ENCODE measurements around the gene DNMT1. TPM values are rescaled to one million over a fixed set of nuclear protein-coding genes. Genes with fewer than 3 reads are reported as not detected.

DNMT1 gene
- total RNA-seq, 4 donors from 2014 or later, result 23.3 to 122 (median 42.0) TPM

DNA sequence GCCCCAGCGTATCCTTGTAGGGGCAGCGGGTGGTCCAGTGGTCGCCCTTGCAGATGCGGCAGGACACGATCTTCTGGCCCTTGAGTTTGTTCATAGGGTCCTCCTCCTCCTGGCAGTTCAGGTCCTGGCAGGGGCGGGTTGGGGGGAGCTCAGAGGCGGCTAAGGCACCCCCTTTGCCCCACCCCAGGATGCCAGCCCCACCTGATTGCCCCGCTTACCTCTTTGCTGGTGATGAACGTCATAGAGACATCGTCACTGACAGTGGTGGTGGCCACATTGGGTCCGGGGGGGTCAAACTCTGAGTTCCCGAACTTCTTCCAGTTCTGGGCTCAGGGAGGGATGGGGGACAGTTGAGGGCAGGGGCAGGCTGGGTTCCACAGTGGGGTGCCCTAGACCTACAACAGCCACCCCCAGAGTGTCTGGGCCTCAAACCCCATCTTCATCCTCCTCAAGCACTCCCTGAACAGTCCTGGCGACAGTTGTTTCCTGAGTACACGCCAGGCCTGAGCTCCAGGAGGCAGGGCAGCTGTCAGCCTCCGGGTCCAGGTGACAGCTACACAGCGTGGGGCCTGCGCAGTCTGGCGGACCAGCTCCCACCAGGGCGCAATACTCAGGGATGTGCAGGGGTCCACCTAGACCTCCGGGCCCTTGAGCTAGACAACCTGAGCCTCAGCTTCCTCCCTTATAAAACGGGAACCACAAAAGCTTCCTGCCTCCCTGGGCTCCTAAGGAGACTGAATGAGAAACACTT lies 77.7 kb downstream of the DNMT1 start:
- no peaks in the 10 kb centered on the region for H3K27me3 ChIP-seq
- H3K4me1 ChIP-seq, result peaks cover 10 to 25% (median 18%) of the 10 kb centered on the region in 4 donors
- H3K4me3 ChIP-seq, result no peak overlapping the region
- no peak for TF ChIP-seq POLR2AphosphoS5 (IDR thresholded peaks at IDR 0.05)
- no peak for TF ChIP-seq POLR2A (IDR thresholded peaks at IDR 0.05)
- no peak for TF ChIP-seq EP300 (IDR thresholded peaks at IDR 0.05; ENCODE audit: low read depth)
- TF ChIP-seq, protein P1, sequence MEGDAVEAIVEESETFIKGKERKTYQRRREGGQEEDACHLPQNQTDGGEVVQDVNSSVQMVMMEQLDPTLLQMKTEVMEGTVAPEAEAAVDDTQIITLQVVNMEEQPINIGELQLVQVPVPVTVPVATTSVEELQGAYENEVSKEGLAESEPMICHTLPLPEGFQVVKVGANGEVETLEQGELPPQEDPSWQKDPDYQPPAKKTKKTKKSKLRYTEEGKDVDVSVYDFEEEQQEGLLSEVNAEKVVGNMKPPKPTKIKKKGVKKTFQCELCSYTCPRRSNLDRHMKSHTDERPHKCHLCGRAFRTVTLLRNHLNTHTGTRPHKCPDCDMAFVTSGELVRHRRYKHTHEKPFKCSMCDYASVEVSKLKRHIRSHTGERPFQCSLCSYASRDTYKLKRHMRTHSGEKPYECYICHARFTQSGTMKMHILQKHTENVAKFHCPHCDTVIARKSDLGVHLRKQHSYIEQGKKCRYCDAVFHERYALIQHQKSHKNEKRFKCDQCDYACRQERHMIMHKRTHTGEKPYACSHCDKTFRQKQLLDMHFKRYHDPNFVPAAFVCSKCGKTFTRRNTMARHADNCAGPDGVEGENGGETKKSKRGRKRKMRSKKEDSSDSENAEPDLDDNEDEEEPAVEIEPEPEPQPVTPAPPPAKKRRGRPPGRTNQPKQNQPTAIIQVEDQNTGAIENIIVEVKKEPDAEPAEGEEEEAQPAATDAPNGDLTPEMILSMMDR (IDR thresholded peaks at IDR 0.05), result no peak
- no peak for DNase-seq
- H3K9me3 ChIP-seq, result no peaks in the 10 kb centered on the region
- H3K27ac ChIP-seq, result no peak overlapping the region
- WGBS, 2 donors (ENCODE audit: low coverage in 1 of 2), result 91% methylated on average over 21 of the region's 21 CpGs; no CpG with 5 or more reads in 1 of the 2 donors
- in situ Hi-C loops (cut with MboI; ENCODE audit: low pct_ligation_motif_present in 1 of 4, low pct_unique_long_range_greater_than_20kb in 1 of 4, low sequenced_read_pairs in 3 of 4), result loop anchor here in 1 of 4 donors (25.0 kb wide), 1 partner anchor 120 kb away; the partner anchor contains the start of gene S1PR2
- intact Hi-C loops (cut with DNase I; ENCODE audit: low total_unique reads), result loop anchor here (10.0 kb wide), 1 partner anchor 118 kb away; the partner anchor contains the start of gene S1PR2
- peaks cover 0 to 23% (median 0%) of the 10 kb centered on the region in 4 donors for H3K36me3 ChIP-seq

DNA sequence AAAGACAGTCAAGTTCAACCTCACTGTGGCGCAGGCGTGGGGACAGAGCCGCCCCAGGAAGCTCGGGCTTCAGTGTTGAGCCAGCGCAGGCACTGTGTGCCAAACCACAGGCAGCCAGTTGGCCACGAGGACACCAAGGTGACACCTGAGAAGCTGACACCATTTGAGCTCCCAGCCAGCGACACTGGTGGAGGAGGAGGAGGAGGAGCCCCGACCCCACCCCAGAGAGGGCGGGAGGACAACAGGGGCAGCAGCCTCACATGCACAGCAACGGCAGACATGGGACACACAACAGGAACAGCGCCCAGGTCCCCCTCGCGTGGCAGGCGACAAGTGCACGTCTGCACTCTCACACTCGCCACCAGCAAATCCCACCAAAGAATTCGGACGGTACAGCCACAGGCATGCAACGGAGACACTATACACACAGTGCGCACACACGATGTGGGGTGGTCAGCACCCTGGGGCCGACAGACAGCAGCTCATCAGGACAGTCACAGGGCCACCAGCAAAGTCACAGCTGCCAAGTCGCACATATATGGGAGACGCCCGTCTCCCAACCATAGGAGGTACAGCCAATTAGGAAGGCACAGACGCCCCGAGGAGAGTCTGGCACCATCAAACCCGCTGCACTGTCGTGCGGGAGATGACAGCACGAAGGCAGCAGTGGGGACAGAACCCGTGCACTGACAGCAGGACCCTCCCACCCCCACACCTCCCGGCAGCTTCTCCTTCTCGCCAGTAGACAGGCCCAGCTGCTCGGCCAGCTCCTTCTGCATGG lies 78.5 kb downstream of the DNMT1 start:
- Histone ChIP-seq H3K36me3 (peaks cover 0 to 23% (median 0%) of the 10 kb centered on the region in 4 donors), H3K4me3 (no peak overlapping the region), H3K9me3 (no peaks in the 10 kb centered on the region), H3K27me3 (no peaks in the 10 kb centered on the region), H3K27ac (no peak overlapping the region), H3K4me1 (peaks cover 10 to 25% (median 18%) of the 10 kb centered on the region in 4 donors)
- intact Hi-C loops (cut with DNase I; ENCODE audit: low total_unique reads) (loop anchor here (10.0 kb wide), 1 partner anchor 119 kb away; the partner anchor contains the start of gene S1PR2), in situ Hi-C loops (cut with MboI; ENCODE audit: low pct_ligation_motif_present in 1 of 4, low pct_unique_long_range_greater_than_20kb in 1 of 4, low sequenced_read_pairs in 3 of 4) (loop anchor here in 1 of 4 donors (25.0 kb wide), 1 partner anchor 121 kb away; the partner anchor contains the start of gene S1PR2)
- 89% methylated on average over 28 of the region's 35 CpGs; no CpG with 5 or more reads in 1 of the 2 donors for WGBS, 2 donors (ENCODE audit: low coverage in 1 of 2)
- DNase-seq, result no peak
- TF ChIP-seq EP300 (IDR thresholded peaks at IDR 0.05; ENCODE audit: low read depth) (no peak), POLR2A (IDR thresholded peaks at IDR 0.05) (no peak), POLR2AphosphoS5 (IDR thresholded peaks at IDR 0.05) (no peak)
- TF ChIP-seq, protein P1 (IDR thresholded peaks at IDR 0.05), result no peak

DNA sequence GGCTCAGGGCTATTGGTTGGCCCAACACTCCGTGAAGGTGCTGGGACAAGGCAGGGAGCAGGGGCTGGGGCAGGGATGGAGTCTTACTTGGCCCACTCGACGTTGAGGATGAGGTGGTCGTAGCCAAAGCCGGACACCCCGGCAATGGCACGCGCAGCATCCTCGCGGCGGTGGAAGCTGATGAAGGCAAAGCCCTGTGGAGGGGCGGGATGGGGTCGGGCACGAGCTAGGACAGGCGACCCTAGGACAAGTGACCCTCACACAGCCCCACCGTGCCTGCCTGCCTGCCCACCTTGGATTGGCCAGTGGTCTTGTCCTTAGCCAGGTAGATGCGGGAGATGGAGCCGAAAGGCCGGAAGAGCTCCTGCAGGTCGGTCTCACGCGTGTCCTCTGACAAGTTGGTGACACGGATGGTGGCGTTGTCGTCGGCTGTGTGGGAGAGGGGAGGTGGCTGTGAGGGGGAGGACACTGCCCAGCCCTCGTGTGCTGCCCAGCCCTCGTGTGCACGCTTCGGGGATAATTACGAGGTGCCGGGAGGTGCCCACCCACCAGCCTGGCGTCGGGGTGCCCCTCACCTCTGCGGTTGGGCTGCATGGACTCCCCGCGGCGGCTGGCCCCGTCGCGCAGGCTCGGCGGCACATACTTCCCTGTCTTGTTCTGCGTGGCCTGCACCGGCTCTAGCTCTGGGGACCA lies 79.2 kb downstream of the DNMT1 start:
- no peaks in the 10 kb centered on the region for H3K27me3 ChIP-seq
- H3K4me1 ChIP-seq, result peaks cover 10 to 25% (median 17%) of the 10 kb centered on the region in 4 donors
- DNase-seq, result no peak
- 90 to 100% methylated on average over 1 to 31 of the region's 45 CpGs for WGBS, 2 donors (ENCODE audit: low coverage in 1 of 2)
- in situ Hi-C loops (cut with MboI; ENCODE audit: low pct_ligation_motif_present in 1 of 4, low pct_unique_long_range_greater_than_20kb in 1 of 4, low sequenced_read_pairs in 3 of 4), result loop anchor here in 1 of 4 donors (25.0 kb wide), 1 partner anchor 122 kb away; the partner anchor contains the start of gene S1PR2
- TF ChIP-seq EP300 (IDR thresholded peaks at IDR 0.05; ENCODE audit: low read depth) (no peak), POLR2A (IDR thresholded peaks at IDR 0.05) (no peak), POLR2AphosphoS5 (IDR thresholded peaks at IDR 0.05) (no peak)
- TF ChIP-seq, protein P1 (IDR thresholded peaks at IDR 0.05), result no peak
- no peaks in the 10 kb centered on the region for H3K9me3 ChIP-seq
- intact Hi-C loops (cut with DNase I; ENCODE audit: low total_unique reads), result loop anchor here (10.0 kb wide), 1 partner anchor 119 kb away; the partner anchor contains the start of gene S1PR2
- H3K4me3 ChIP-seq, result no peak overlapping the region
- H3K36me3 ChIP-seq, result peaks cover 0 to 30% (median 3%) of the 10 kb centered on the region in 4 donors
- no peak overlapping the region for H3K27ac ChIP-seq

All from transverse colon (tissue), 4 donors.